ENCODE data around the gene OR2A25.

- TF ChIP-seq TAF1 (IDR thresholded peaks at IDR 0.05; ENCODE audit: borderline replicate concordance, insufficient read depth, low read length) (no peak), POLR2AphosphoS5 (IDR thresholded peaks at IDR 0.05; ENCODE audit: low read depth, low read length) (no peak), SIN3A (IDR thresholded peaks at IDR 0.05; ENCODE audit: borderline replicate concordance, insufficient read depth, low read length) (no peak)
These were observed 33.2 kb upstream of the OR2A25 start for GRCh38 chr7:144036302-144036885.

Data from PFSK-1 (cell line).